Uterus (tissue), 4 donors: ENCODE results near the gene ZNF574. TPM values are rescaled to one million over a fixed set of nuclear protein-coding genes. Genes with fewer than 3 reads are reported as not detected.
"Not testable (repeated sequence)": the region's sequence is repeated elsewhere in the genome, so short reads cannot be mapped to it uniquely, and the experiment has no call there.

Experiments
- DNase-seq, 2 donors: peaks; one replicate each; pipeline ENCODE4 v3.0.0-alpha.2; 2019 to 2020
- H3K27ac ChIP-seq, 2 donors: fragments of 200-600 bp; sonication (generic); 1 replicate in 1 of 2; 2 replicates in 1 of 2; pipeline ENCODE4 v1.5.1; 2016 to 2018
- H3K27me3 ChIP-seq, 2 donors: fragments of 200-600 bp; sonication (generic); one replicate each; pipeline ENCODE4 v1.5.1; 2018 to 2019; ENCODE audit warnings: control low read depth in 1 of 2
- H3K36me3 ChIP-seq, 2 donors: fragments of 200-600 bp; sonication (generic); one replicate each; pipeline ENCODE4 v1.5.1; 2019; ENCODE audit warnings: control low read depth in 1 of 2
- H3K4me1 ChIP-seq, 2 donors: fragments of 200-600 bp; sonication (generic); one replicate each; pipeline ENCODE4 v1.5.1; 2018 to 2019; ENCODE audit warnings: control low read depth in 1 of 2
- H3K4me3 ChIP-seq, 2 donors: fragments of 200-600 bp; sonication (generic); 1 replicate in 1 of 2; 2 replicates in 1 of 2; pipeline ENCODE4 v1.5.1; 2018 to 2019; ENCODE audit warnings: mild to moderate bottlenecking in 1 of 2
- H3K9me3 ChIP-seq, 2 donors: fragments of 200-600 bp; sonication (generic); one replicate each; pipeline ENCODE4 v1.5.1; 2019; ENCODE audit warnings: control low read depth in 1 of 2
- POLR2A ChIP-seq, 2 donors: fragments of 450-650 bp; IDR thresholded peaks; one replicate each; pipeline ENCODE4 v1.6.1; 2016; ENCODE audit warnings: antibody characterized with exemption in 2 of 2, mild to moderate bottlenecking in 1 of 2, moderate library complexity in 1 of 2
- intact Hi-C: fragments of 100-400 bp; cut with DNase I; formaldehyde crosslinking; loops from one replicate; pipeline ENCODE4 v1.15.1; 2023; ENCODE audit warnings: low total_unique reads
- total RNA-seq, 4 donors: library from RNA; depleted of rRNA in 3 of 4; stranded (reverse); fragments of >200 nt in 3 of 4; gene quantifications; one replicate each; pipeline versions ENCODE4 v1.1.0 to v1.2.4, GENCODE V29; 2014 to 2023
- TF ChIP-seq, protein P1 (sequence below), 4 experiments: fragments of 200-600 bp in 2 of 4; fragments of 450-650 bp in 2 of 4; sonication (generic) in 2 of 4; IDR thresholded peaks; one replicate each; pipeline ENCODE4 v1.5.1; 2016 to 2019; ENCODE audit warnings: antibody characterized with exemption in 4 of 4, mild to moderate bottlenecking in 2 of 4, moderate library complexity in 1 of 4
- donor health status: DM: yes; HTN: yes; CAD: no.

Gene ZNF574
- total RNA-seq, 4 donors from 2014 or later = 5.6 to 19.9 (median 14.1) TPM

GRCh38 chr19:42033413-42033812, 42.6 kb upstream of the ZNF574 start:
- Histone ChIP-seq H3K9me3 (no peaks in the 10 kb centered on the region), H3K4me3 (no peak overlapping the region), H3K36me3 (no peaks in the 10 kb centered on the region), H3K27me3 (no peaks in the 10 kb centered on the region), H3K4me1 (no peaks in the 10 kb centered on the region), H3K27ac (no peak overlapping the region)
- TF ChIP-seq, protein P1, sequence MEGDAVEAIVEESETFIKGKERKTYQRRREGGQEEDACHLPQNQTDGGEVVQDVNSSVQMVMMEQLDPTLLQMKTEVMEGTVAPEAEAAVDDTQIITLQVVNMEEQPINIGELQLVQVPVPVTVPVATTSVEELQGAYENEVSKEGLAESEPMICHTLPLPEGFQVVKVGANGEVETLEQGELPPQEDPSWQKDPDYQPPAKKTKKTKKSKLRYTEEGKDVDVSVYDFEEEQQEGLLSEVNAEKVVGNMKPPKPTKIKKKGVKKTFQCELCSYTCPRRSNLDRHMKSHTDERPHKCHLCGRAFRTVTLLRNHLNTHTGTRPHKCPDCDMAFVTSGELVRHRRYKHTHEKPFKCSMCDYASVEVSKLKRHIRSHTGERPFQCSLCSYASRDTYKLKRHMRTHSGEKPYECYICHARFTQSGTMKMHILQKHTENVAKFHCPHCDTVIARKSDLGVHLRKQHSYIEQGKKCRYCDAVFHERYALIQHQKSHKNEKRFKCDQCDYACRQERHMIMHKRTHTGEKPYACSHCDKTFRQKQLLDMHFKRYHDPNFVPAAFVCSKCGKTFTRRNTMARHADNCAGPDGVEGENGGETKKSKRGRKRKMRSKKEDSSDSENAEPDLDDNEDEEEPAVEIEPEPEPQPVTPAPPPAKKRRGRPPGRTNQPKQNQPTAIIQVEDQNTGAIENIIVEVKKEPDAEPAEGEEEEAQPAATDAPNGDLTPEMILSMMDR (IDR thresholded peaks at IDR 0.05) = no peak
- TF ChIP-seq POLR2A (IDR thresholded peaks at IDR 0.05) = no peak
- DNase-seq = no peak
- intact Hi-C loops = no loop called here

GRCh38 chr19:42034640-42035391, 41.1 kb upstream of the ZNF574 start:
- intact Hi-C loops, H3K27ac ChIP-seq, H3K9me3 ChIP-seq, H3K4me1 ChIP-seq, H3K36me3 ChIP-seq, H3K4me3 ChIP-seq, H3K27me3 ChIP-seq: not testable (repeated sequence)
- peak in 1 of 2 donors; percentile 17 for DNase-seq
- TF ChIP-seq, protein P1 (IDR thresholded peaks at IDR 0.05) = peak; percentile 46 to 63 (median 54)

- Histone ChIP-seq H3K27me3 (no peaks in the 10 kb centered on the region), H3K9me3 (no peaks in the 10 kb centered on the region), H3K4me1 (no peaks in the 10 kb centered on the region), H3K27ac (no peak overlapping the region), H3K4me3 (no peak overlapping the region), H3K36me3 (no peaks in the 10 kb centered on the region)
- intact Hi-C loops = no loop called here
- no peak for DNase-seq
- TF ChIP-seq, protein P1 (IDR thresholded peaks at IDR 0.05) = no peak
- no peak for TF ChIP-seq POLR2A (IDR thresholded peaks at IDR 0.05)
Observed at GRCh38 chr19:42037649-42038048, 38.3 kb upstream of the ZNF574 start.

GRCh38 chr19:42038666-42039065, 37.3 kb upstream of the ZNF574 start:
- no peak overlapping the region for H3K27ac ChIP-seq
- H3K36me3 ChIP-seq = no peaks in the 10 kb centered on the region
- H3K9me3 ChIP-seq = no peaks in the 10 kb centered on the region
- H3K4me1 ChIP-seq = no peaks in the 10 kb centered on the region
- intact Hi-C loops = no loop called here
- TF ChIP-seq, protein P1 (IDR thresholded peaks at IDR 0.05) = no peak
- TF ChIP-seq POLR2A (IDR thresholded peaks at IDR 0.05) = no peak
- no peak for DNase-seq
- no peak overlapping the region for H3K4me3 ChIP-seq
- H3K27me3 ChIP-seq = no peaks in the 10 kb centered on the region

DNA sequence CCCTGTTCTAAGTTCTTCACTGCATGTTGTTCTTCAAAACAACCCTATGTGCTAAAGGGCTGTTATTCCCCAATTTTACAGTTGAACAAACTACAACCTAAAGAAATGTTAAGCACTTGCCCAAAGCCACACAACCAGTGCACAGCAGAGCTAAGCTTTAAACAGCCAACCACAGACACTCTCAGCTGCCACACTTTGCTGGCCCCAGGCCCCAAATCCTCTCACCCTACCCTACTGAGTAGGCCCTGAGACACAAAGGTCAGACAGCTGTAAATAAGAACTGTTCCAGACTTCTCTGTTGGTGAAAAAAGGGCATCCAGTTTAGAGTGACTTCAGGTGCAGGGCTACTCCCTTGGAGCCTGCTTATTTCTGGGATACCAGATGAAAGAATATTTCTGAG, 35.9 kb upstream of the ZNF574 start:
- no peak overlapping the region for H3K4me3 ChIP-seq
- intact Hi-C loops = no loop called here

GRCh38 chr19:42040491-42040890, 35.5 kb upstream of the ZNF574 start:
- H3K27ac ChIP-seq, DNase-seq, H3K4me1 ChIP-seq, H3K9me3 ChIP-seq, intact Hi-C loops, H3K36me3 ChIP-seq, H3K27me3 ChIP-seq, H3K4me3 ChIP-seq: not testable (repeated sequence)

More for the DNA sequence above, 35.9 kb upstream of the ZNF574 start:
- Histone ChIP-seq H3K27ac (no peak overlapping the region), H3K27me3 (no peaks in the 10 kb centered on the region), H3K36me3 (no peaks in the 10 kb centered on the region), H3K4me1 (no peaks in the 10 kb centered on the region), H3K9me3 (no peaks in the 10 kb centered on the region)
- DNase-seq = no peak
- TF ChIP-seq POLR2A (IDR thresholded peaks at IDR 0.05) = no peak
- TF ChIP-seq, protein P1 (IDR thresholded peaks at IDR 0.05) = no peak
